ENCODE data around the gene LRRC34. TPM values are rescaled to one million over a fixed set of nuclear protein-coding genes. Genes with fewer than 3 reads are reported as not detected.

The LRRC34 gene
- total and polyA plus RNA-seq, 10 of the 15 experiments (the other 5 are each of a cell fraction or from before 2014, with no cell fraction given) = 0.24 to 3.7 (median 1.7) TPM

- ChIA-PET CTCF (interaction anchor here (1.7 kb wide), 1 partner anchor 15 kb away, joined by 11 read pairs; no protein-coding TSS in a partner anchor), RAD21 (ENCODE audit: unreplicated experiment) (no interaction called here), POLR2A (no interaction called here), SMC1A (ENCODE audit: uncharacterized antibody, unreplicated experiment) (interaction anchor here (0.5 kb wide), 1 partner anchor 114 kb away, joined by 4 read pairs; no protein-coding TSS in a partner anchor)
- no peaks in the 10 kb centered on the region for H3K36me3 ChIP-seq (ENCODE audit: control insufficient read depth in 2 of 2, insufficient read depth in 2 of 2, low read length in 1 of 2)
- in situ Hi-C loops (cut with MboI) = no loop called here
- H3K9me3 ChIP-seq (replicated peaks; ENCODE audit: control insufficient read depth, insufficient read depth, low read length) = no peaks in the 10 kb centered on the region
- DNase-seq (ENCODE audit: low read depth, low spot score) (no peak), FAIRE-seq (no peak), ATAC-seq (no peak)
- no peak overlapping the region for H2AFZ ChIP-seq (ENCODE audit: control insufficient read depth, low read depth, low read length)
- no peak overlapping the region for H3K27ac ChIP-seq (ENCODE audit: control insufficient read depth, insufficient read depth)
- H4K20me1 ChIP-seq (ENCODE audit: control insufficient read depth, insufficient read depth) = no peaks in the 10 kb centered on the region
- H3K4me2 ChIP-seq (ENCODE audit: control insufficient read depth, insufficient read depth) = no peak overlapping the region
- H3K27me3 ChIP-seq (replicated peaks in 1 of 2; ENCODE audit: control insufficient read depth in 2 of 2, insufficient read depth in 2 of 2, low read length in 1 of 2) = peaks cover 0 to 2% of the 10 kb centered on the region in 2 experiments; a peak in 2 of 4 replicates
- H3K79me2 ChIP-seq (ENCODE audit: control insufficient read depth, insufficient read depth, low read length) = no peaks in the 10 kb centered on the region
- H3K9ac ChIP-seq (ENCODE audit: control insufficient read depth, insufficient read depth, low read length) = no peak overlapping the region
- no peak for TF ChIP-seq YBX1 (IDR thresholded peaks at IDR 0.05)
- no peak for TF ChIP-seq NFXL1 (IDR thresholded peaks at IDR 0.05; ENCODE audit: borderline replicate concordance)
- TF ChIP-seq NR2F1 (conservative IDR thresholded peaks at IDR 0.05) = no peak
- TF ChIP-seq NKRF (conservative IDR thresholded peaks at IDR 0.05) = no peak
- no peak for TF ChIP-seq GATAD2B (conservative IDR thresholded peaks at IDR 0.05; ENCODE audit: low read depth)
- TF ChIP-seq CBX3 (IDR thresholded peaks at IDR 0.05; ENCODE audit: borderline replicate concordance, low read depth) = no peak
- TF ChIP-seq NR2C2 (IDR thresholded peaks at IDR 0.05; ENCODE audit: borderline replicate concordance, control insufficient read depth, insufficient read length, low read depth) = no peak
- no peak for TF ChIP-seq CHD4 (IDR thresholded peaks at IDR 0.05)
- no peak for TF ChIP-seq FOXK2 (IDR thresholded peaks at IDR 0.05)
- H3K4me3 ChIP-seq = no peak overlapping the region
- peaks cover 18% of the 10 kb centered on the region for H3K4me1 ChIP-seq (ENCODE audit: control insufficient read depth, insufficient read depth, low read length)
- no TSS peak for BruUV-seq (replicated peaks)
- intact Hi-C loops (cut with micrococcal nuclease; ENCODE audit: unreplicated experiment) = loop anchor here (5.0 kb wide), 1 partner anchor 209 kb away; no protein-coding TSS in a partner anchor
- WGBS (ENCODE audit: insufficient coverage, insufficient replicate concordance, low lambda C conversion rate, missing lambda C conversion rate) = 98% methylated on average over 3 of the region's 3 CpGs
Observed at GRCh38 chr3:169848741-169849140, 36.0 kb upstream of the LRRC34 start.
